Left colon (tissue), 2 donors: ENCODE measurements around the gene CA4. TPM values are rescaled to one million over a fixed set of nuclear protein-coding genes. Genes with fewer than 3 reads are reported as not detected.
"Not testable (repeated sequence)": the region's sequence is repeated elsewhere in the genome, so short reads cannot be mapped to it uniquely, and the experiment has no call there.

Experiments
- ATAC-seq: fragments of 200-7000 bp; cut with Tn5 transposase; one replicate; pipeline ENCODE4 v1.9.1; 2020; ENCODE audit warnings: mild to moderate bottlenecking, moderate library complexity
- DNase-seq, 2 donors: peaks; one replicate each; pipeline ENCODE4 v3.0.0-alpha.2; 2020
- intact Hi-C, 2 donors: fragments of 100-400 bp; cut with DNase I in 1 of 2; cut with micrococcal nuclease in 1 of 2; formaldehyde crosslinking; loops; one replicate each; pipeline versions ENCODE4 v1.11.2 to v1.14.0; 2022; cut with DNase I, micrococcal nuclease
- long read RNA-seq: library from polyadenylated mRNA; unstranded; transcript quantifications from one replicate; pipeline ENCODE4 v2.0.0, GENCODE V29; 2021
- total RNA-seq, 2 donors: library from RNA; stranded (reverse); fragmentation: NEBNext Ultra II Directional; extraction: Animal tissue kit (Norgen Biotek cat#: 25700); gene quantifications; one replicate each; pipeline ENCODE4 v1.2.1, GENCODE V29; 2021
- donor health status: DM: no; HTN: no; CAD: no.
- donor health status: DM: yes; HTN: yes; CAD: no.

The CA4 gene
- 100 to 1,000 TPM; 394 to 509 TPM for total RNA-seq
- long read RNA-seq, transcript CA4-201 (8 exons, 1,154 nt): major isoform, 157 of 214 reads
- long read RNA-seq, partial matches to known transcripts: 26 of 214 reads
- long read RNA-seq, other reads (novel, unspliced or antisense): 31 of 214 reads

DNA sequence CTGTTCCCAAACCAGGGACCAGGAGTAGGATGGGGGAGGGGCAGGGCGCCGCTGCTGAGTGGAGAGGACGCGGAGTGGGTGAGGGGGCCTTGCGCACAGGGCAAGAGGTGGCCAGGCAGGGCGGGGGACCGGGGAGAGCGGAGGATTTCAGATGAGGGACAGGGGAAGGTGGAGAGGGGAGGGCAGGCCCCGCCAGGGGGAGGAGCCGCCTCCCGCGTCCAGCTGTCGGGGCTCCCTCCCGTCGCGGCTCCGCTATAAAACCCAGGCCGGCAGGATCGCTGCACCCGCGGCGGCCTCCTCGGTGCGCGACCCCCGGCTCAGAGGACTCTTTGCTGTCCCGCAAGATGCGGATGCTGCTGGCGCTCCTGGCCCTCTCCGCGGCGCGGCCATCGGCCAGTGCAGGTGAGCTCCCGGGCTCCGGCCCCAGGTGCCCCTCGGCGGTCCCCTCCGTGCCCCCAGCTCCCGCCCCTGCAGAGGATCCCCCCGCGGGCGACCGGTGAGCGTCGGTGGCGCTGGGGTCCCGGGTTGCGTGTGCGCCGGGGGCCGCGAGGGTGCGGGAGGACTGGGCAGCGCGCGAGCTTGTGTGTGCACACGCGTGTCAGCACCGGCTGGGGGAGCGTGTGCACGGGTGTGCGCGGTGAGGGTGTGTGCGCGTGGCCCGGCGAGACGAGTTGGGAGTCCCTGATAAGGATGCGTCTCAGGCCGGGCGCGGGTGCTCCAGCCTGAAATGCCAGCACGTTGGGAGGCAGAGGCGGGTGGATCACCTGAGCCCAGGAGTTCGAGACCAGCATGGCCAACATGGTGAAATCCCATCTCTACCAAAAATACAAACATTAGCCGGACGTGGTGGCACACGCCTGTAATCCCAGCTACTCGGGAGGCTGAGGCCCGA is at the start of gene CA4:
Gene CA4, plus strand, starts transcription at position 283 of the 892 bp plus-strand sequence. Its CDS starts 62 bp downstream, at position 345.
- ATAC-seq (peak; percentile 44), DNase-seq (no peak)
- intact Hi-C loops: no loop called here

DNA sequence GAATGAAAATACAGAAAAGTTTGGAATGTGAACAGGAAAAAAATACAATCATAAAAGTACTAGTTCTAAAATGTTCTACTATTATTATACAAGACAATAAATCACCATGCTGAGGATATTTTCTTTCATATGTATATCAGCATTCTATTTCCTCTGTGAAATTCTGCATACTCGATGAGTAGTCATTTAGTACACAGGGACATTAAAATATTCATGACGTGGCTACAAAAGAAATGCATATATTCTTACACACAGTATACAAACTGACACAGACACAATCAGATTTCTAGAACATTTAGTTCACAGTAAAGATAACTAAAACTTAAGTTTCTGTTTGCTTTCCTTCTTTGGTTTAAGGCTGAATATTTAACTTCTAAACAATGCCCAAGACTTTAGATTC is 49.2 kb upstream of the CA4 start:
- ATAC-seq, intact Hi-C loops, DNase-seq: not testable (repeated sequence)

DNA sequence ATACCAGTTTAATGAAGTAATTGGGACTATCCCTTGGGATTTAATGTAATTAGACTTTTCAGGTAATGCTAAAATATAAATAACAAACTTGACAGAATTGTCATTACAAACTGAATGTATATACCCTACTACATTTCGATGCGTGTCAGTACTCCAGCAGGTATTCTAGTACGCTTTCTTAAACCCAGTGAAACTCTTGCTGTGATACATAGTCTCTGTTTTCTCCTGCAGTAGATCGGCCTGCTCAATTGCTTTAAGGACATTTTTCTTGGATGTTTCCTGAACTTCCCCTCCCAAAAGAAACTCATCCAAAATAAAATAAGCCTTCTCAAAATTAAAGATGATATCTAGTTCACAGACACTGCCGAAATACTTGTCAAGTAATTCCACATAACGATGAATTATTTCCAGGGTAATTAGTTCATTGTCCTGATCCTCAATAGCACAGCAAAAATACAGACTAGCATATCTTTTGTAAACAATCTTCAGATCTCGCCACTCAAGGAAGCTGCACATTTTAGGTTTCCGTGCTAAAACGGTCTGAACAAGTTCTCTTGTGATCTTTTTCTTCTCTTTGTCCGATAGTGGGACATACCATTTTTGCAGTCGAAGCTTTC is 47.6 kb upstream of the CA4 start:
- intact Hi-C loops, DNase-seq: not testable (repeated sequence)
- peak; percentile 34 for ATAC-seq

DNA sequence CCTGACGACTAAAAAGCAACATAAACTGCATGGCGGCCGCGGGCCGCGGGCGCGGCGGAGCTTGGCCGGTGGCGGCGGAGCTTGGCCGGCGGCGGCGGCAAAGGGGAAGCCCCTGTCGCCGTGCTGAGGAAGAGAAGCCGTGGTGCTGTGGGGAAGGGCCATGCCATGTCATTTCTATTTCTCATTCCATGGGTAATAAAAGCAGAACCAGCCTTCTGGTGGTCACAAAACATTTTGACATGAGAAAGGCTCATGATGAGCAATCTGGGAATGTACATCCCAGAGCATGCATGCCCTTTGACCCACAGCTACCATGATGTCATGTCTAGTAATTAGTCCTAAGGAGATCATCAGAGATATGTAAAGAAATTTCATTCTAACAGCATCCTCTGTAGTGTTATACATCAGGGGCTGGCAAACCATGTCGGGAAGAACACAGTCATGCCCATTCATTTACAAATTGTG is 47.1 kb upstream of the CA4 start:
- ATAC-seq (peak; percentile 83), DNase-seq (peak in 1 of 2 donors; percentile 39)
- intact Hi-C loops: no loop called here

DNA sequence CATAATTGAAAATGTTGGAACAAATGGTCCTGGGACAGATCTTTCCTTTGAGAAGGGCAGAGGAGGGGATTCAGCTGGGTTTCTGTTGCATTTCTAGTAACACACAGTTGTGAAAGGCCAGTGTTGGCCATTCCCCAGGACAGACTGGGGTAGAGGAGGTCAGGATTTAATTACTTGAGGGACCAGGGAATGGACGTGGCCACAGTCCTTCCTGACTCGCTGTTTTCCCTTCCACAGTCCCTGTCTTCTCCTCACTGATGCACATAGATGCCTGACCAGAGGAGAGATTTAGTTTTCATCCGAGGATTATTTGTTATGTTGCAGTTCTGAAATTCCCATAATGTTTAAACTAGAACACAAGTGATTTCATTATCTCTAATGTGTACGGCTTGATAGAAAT is 45.8 kb upstream of the CA4 start:
- no peak for ATAC-seq
- intact Hi-C loops: no loop called here

DNA sequence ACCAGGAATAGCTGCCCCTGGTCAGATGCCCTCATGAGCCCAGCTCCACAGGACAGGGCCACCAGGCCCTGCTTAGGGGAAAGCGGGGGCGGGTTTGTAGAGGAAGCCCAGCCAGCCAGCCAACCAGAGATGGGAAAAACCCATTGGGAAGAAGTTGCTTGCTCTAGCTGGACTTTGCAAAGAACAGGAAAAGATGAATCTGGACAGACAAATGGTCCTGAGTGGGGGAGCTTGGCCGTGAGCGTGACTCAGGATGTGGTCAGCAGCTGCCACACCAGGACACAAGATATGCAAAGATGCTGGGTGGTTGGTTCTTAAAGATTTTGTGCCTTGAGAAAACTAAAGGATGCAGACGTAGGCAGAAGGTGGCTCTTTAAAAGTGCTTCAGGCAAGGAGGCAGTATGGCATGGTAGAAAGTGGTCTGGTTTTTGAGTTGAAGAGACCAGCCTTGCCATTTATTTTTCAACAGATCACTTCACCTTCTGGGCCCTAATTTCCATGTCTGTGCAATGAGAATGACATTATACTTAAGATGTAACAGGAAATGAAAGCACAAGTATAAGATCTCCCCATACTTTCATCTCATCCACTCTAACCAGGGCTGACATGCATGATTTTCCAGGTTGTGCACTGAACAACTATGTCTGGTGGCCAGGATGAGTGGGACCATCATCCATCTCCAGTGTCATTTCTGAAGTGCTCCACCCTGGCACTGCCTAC is 43.3 kb upstream of the CA4 start:
- intact Hi-C loops: no loop called here
- ATAC-seq: no peak
- no peak for DNase-seq

More for the DNA sequence above, 45.8 kb upstream of the CA4 start:
- no peak for DNase-seq

DNA sequence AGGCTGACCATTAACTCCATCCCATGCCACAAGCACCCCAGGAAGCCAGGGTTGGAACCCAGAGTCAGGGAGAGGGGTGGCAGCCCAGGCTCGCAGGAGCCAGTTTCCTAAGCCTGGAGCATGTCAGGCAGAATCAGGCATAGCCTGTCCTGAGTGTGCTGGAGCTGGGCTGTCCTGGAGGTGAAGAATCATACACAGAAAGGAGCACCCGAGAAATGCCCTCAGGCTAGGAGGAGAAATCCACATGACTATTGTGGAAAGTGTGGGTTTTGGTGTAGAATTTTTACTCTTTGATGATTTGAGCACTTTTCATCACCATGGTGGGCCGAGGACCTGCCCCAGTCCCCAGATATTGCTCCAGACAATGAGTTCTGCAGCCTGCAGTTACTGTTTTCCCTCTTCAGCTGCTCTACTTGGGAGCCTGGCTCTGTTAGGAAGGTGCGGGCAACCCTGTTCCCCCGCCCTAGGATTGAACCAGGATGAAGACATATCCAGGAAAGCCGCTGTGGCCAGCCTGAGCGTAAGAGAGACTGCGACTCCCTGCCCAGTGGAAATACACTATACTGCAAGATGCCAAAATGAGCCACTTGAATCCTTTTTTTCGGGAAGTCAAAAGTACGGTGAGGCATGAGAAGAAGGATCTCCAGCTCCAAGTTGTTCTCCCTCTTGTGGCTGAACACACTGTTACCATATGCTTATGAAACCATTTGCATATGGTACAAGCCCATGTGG is 42.1 kb upstream of the CA4 start:
- intact Hi-C loops: no loop called here
- no peak for DNase-seq
- no peak for ATAC-seq

DNA sequence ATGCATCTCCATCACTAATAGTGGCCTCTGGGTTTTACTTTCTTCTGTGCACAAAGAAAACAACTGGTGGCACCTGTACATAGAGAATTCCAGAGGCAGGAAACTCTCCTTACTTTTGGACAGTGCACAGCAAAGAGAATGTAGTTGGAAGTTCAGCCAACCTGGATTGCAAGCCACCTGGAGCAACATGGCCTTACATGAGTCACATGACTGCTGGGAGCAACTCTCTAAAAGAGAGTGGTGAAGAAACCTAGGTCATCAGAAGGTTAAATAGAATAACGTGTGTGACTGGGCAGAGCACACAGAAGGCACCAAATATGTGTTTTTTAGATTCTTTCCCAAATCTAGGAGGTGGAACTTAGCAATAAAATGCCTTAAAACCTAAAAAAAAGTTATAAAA is 41.5 kb upstream of the CA4 start:
- DNase-seq, intact Hi-C loops, ATAC-seq: not testable (repeated sequence)

DNA sequence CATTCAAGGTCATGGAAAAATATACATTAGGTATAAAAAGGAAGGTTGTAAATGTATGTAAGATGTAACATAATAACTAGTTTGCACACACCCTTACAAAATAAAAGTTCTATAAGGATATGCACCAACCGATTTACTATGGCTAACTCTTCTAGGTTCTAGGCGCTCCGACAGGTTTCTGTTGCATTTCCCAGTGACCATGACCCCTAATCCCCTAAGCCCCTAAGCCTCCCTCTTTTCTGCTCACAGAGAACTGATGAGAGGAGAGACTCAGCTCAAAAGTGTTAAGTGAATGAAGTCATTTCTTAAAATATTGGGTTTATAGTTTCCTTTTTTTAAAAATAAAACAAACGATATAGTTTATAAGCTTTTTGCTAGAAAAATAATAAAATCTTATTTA is 41.1 kb upstream of the CA4 start:
- no peak for ATAC-seq
- intact Hi-C loops: no loop called here
- DNase-seq: no peak

DNA sequence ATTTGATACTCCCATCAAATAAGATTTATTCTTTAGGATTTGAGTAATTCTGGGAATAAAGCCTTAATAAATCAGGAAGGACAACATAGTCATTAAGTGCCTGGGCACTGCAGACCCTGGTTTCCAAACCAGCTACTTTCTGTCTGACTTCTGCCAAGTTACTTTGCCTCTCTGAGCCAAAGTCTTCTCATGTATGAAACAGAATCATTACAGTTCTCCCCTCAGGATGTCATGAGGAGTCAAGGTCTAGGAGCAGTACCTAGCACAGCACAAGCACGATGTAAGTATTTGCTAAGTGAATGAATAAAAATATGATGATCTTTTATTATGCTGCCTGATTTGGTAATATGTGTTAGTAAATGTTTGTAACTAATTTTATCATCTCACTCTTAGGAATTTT is 40.6 kb upstream of the CA4 start:
- ATAC-seq (no peak), DNase-seq (no peak)
- intact Hi-C loops: no loop called here

DNA sequence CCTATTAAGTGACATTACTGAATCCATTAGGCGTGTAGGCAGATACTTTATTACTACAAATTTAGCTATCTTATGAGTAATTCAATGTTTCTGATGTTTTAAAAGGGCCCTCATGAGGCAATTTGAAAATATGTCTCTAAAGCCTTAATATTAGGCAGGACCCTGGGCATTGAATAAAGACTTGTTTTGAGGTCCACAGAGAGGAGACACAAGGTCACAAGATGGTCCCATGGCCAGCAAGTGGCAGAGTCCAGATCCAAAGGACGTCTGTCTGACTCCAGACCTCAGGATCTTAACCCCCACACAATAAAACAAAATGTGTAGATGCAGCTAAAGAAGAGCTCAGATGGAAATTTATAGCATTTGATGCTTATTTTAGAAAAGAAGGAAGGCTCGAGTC is 39.2 kb upstream of the CA4 start:
- intact Hi-C loops: no loop called here
- DNase-seq: no peak
- ATAC-seq: no peak

DNA sequence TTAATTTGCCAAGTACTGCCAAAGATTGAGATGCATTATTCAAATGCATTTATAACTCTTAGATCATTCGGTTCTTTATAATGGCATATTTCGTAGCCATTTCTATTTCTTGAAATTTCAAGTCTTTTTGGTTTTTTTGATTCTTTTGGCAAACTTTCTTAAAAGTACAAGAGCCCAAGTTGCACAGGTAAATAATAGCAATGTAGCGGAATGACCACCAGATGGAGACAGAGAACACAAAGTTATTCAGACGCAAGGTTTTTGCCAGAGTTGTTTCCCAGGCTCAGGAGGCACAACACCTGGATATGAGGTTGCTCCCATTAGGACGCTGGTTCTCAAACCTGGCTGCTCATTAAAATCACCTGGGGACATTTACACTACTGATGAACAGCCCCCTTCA is 38.1 kb upstream of the CA4 start:
- ATAC-seq: peak; percentile 76
- intact Hi-C loops, DNase-seq: not testable (repeated sequence)

DNA sequence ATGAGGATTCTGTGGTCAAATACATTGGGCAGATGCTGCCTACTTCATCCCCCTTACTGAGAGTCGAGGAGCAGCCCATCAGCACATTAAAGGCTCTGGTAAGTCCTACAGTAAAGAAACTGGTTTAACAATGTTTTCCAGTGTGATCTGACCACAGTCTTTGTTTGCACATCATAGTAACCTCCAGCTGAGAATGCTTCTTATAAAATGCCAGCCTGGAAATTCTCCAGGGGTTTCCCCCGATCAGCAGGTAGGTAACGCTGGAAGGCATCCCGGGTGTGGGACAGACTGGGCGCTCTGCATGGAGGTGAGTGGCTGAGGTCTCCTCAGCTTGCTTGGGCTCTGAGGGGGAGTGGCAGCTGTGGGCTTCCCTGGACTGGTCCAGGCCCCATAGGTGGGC is 34.4 kb upstream of the CA4 start:
- intact Hi-C loops, ATAC-seq, DNase-seq: not testable (repeated sequence)

DNA sequence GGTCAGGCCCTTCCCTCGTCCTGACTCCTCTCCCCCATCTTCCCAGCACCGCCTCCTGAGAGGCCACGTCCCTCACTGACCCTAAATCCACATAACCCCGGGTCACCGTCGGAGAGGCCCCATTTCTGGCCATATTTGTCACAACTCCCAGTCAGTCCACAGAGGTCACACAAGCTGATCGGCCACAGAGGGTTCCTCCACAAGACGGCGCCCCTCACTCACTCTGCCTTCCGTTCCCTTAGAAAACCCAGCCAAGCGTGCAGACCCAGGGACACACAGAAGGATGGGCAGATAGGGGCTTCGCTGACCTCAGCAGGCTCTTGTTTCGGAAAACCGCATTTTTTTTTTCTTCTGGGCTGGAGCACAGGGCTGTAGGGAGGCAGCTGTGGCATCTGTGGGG is 33.6 kb upstream of the CA4 start:
- intact Hi-C loops, ATAC-seq, DNase-seq: not testable (repeated sequence)

DNA sequence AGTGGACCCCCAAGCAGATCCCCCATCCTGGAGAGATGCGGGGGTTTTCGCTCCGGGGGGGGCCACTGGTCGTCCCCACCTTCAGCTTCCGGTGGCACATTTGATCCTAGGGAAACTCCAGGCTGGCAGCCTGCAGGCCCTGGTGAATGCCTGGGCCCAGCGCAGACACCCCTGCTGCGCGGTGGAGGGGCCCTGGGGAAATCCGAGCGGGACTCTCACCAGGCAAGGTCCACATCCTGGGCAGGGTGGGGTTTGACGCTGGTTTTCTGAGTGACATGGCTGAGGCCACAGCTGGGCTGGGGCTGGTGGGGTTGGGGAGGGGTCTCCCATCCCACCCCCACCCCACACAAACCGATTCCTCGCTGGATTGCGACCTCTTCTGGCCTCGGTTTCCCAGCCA is 30.6 kb upstream of the CA4 start:
- intact Hi-C loops, DNase-seq: not testable (repeated sequence)
- ATAC-seq: peak; percentile 47

DNA sequence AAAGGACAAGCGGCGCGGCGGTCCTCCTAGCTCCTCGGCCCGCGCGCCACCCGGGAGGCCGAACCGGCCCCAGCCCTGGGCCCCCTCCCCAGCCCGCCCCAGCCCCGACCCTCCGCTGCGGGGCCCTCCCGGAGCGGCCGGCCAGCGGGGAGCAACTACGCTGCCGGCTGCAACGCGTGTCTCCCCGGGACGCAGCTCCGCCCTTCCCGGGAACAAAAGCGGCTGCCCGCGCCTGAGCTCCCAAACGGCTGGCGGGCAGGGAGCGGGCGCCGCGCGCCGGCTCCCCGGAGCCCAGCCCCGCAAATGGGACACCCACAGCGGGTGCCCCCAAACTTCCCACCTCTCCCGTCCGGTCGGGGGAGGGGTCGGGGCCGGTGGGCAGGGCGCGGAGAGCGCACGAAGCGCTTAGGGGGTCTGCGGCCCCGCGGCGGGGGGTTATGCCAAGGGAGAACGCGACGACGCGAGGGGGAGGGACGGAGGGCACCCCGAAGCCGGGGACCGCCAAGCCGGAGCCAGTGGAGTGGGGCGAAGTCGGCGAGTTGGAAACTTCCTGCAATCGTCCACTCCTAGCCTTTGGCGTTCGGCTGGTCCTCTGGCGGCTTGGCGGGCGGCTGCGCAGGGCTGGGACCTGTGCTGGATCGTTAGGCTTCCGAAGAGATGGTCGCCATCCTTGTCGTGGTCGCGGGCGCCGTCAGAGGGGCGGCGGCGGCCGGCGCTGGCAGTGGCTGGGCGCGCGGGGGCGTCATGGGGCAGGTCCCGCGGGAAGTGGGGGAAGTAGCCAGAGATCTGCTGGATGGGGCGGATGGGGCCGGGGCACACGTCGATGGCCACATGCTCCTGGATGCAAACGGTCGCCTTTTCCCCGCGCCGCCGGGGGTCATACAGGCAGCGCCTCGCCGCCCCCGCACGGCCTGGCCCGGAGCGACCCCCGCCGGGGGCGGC is 29.7 kb upstream of the CA4 start:
- peak; percentile 79 for ATAC-seq
- DNase-seq, intact Hi-C loops: not testable (repeated sequence)
